IPS DF 19.7 (cell line): ENCODE results near the gene ZNF385D.
A peak's percentile ranks its signal among the peaks of the same experiment; 100 is the strongest.
"Not testable (repeated sequence)": the region's sequence is repeated elsewhere in the genome, so short reads cannot be mapped to it uniquely, and the experiment has no call there.

Experiments used
- DNase-seq: peaks from one replicate; pipeline ENCODE4 v3.0.0-alpha.2; 2013; ENCODE audit warnings: low read depth, low spot score

ZNF385D gene

GRCh38 chr3:21515417-21515816 lies 235.6 kb downstream of the ZNF385D start:
- no peak for DNase-seq

- no peak for DNase-seq
Observed at GRCh38 chr3:21509731-21510470, 241.1 kb downstream of the ZNF385D start.

- DNase-seq, result no peak
Observed at GRCh38 chr3:21508246-21508645, 242.8 kb downstream of the ZNF385D start.

- no peak for DNase-seq
Observed at GRCh38 chr3:21505711-21506460, 245.1 kb downstream of the ZNF385D start.

- no peak for DNase-seq
Observed at GRCh38 chr3:21502656-21503055, 248.4 kb downstream of the ZNF385D start.

GRCh38 chr3:21500834-21501233 lies 250.2 kb downstream of the ZNF385D start:
- DNase-seq, result no peak

GRCh38 chr3:21490671-21491070 lies 260.3 kb downstream of the ZNF385D start:
- DNase-seq, result not testable (repeated sequence)

GRCh38 chr3:21487520-21487919 lies 263.5 kb downstream of the ZNF385D start:
- DNase-seq, result no peak

GRCh38 chr3:21486024-21486935 lies 264.7 kb downstream of the ZNF385D start:
- DNase-seq, result not testable (repeated sequence)

GRCh38 chr3:21484828-21485144 lies 266.2 kb downstream of the ZNF385D start:
- DNase-seq, result no peak

GRCh38 chr3:21484057-21484827 lies 266.8 kb downstream of the ZNF385D start:
- peak; percentile 47 for DNase-seq

GRCh38 chr3:21481991-21482390 lies 269.0 kb downstream of the ZNF385D start:
- DNase-seq, result no peak

GRCh38 chr3:21477541-21478288 lies 273.3 kb downstream of the ZNF385D start:
- no peak for DNase-seq

GRCh38 chr3:21466476-21466875 lies 284.5 kb downstream of the ZNF385D start:
- no peak for DNase-seq

GRCh38 chr3:21464746-21465145 lies 286.3 kb downstream of the ZNF385D start:
- DNase-seq, result no peak

GRCh38 chr3:21463319-21463718 lies 287.7 kb downstream of the ZNF385D start:
- no peak for DNase-seq

GRCh38 chr3:21462141-21462540 lies 288.9 kb downstream of the ZNF385D start:
- DNase-seq, result no peak

GRCh38 chr3:21457084-21457483 lies 293.9 kb downstream of the ZNF385D start:
- no peak for DNase-seq

GRCh38 chr3:21449738-21450137 lies 301.3 kb downstream of the ZNF385D start:
- no peak for DNase-seq

- no peak for DNase-seq
Observed at GRCh38 chr3:21447476-21448151, 303.4 kb downstream of the ZNF385D start.
